A549 (cell line): ENCODE measurements around the gene GATA3. TPM values are rescaled to one million over a fixed set of nuclear protein-coding genes. Genes with fewer than 3 reads are reported as not detected.

ENCODE experiments used
- ATAC-seq, 2 experiments: fragments of 200-7000 bp in 1 of 2; fragments of >200 bp in 1 of 2; cut with Nextera tagmentation in 1 of 2; cut with Tn5 transposase in 1 of 2; 3 replicates each; pipeline versions ENCODE4 v1.8.0 to v1.9.1; 2018 to 2020; ENCODE audit warnings: mild to moderate bottlenecking in 1 of 2, moderate library complexity in 1 of 2
- CTCF ChIA-PET: fragments of 300-600 bp; sonication (Branson Sonifier 250); formaldehyde crosslinking; extraction: SDS; loops from one replicate; lab custom pipeline; 2021; ENCODE audit warnings: antibody characterized with exemption, inconsistent platforms; lab: Yijun Ruan, JAX
- POLR2A ChIA-PET: fragments of 350-600 bp; formaldehyde crosslinking; extraction: SDS; loops from one replicate; lab custom pipeline; 2021; ENCODE audit warnings: antibody characterized with exemption, inconsistent platforms; lab: Yijun Ruan, JAX
- DNase-seq, 2 experiments: peaks; one replicate each; pipeline versions ENCODE4 v3.0.0 to v3.0.0-alpha.2; 2011 to 2016; ENCODE audit warnings: low read depth in 1 of 2, low spot score in 1 of 2
- FAIRE-seq: peaks from 2 replicates; lab custom pipeline; 2011; peaks lifted over from hg19 to GRCh38; lab: Jason Lieb, UNC
- H3K27ac ChIP-seq, 2 experiments: fragments of >200 bp; sonication (Bioruptor Twin); formaldehyde crosslinking; 3 replicates each; pipeline ENCODE4 v1.5.1; 2016 to 2017
- H3K4me1 ChIP-seq: fragments of >200 bp; sonication (Bioruptor Twin); formaldehyde crosslinking; 3 replicates; pipeline ENCODE4 v1.6.1; 2016
- H3K4me2 ChIP-seq: fragments of >200 bp; sonication (Bioruptor Twin); formaldehyde crosslinking; 3 replicates; pipeline ENCODE4 v1.6.1; 2016
- H3K4me3 ChIP-seq: fragments of >200 bp; sonication (Bioruptor Twin); formaldehyde crosslinking; 3 replicates; pipeline ENCODE4 v1.5.1; 2016
- H3K9me3 ChIP-seq: fragments of >200 bp; sonication (Bioruptor Twin); formaldehyde crosslinking; 3 replicates; pipeline ENCODE4 v1.6.1; 2016
- BHLHE40 ChIP-seq: IDR thresholded peaks from 2 replicates; pipeline ENCODE4 v1.6.1; 2012; ENCODE audit warnings: low read depth, low read length, inconsistent platforms
- CHD4 ChIP-seq: fragments of 200-600 bp; sonication (generic); IDR thresholded peaks from 2 replicates; pipeline ENCODE4 v1.6.1; 2016; ENCODE audit warnings: antibody characterized with exemption, mild to moderate bottlenecking, borderline replicate concordance
- EHMT2 ChIP-seq: fragments of 200-600 bp; sonication (generic); IDR thresholded peaks from 2 replicates; pipeline ENCODE4 v1.6.1; 2016; ENCODE audit warnings: antibody characterized with exemption, low read depth, mild to moderate bottlenecking, moderate library complexity
- FOSB ChIP-seq: fragments of 250-450 bp; sonication (Bioruptor Pico); IDR thresholded peaks from 2 replicates; pipeline ENCODE4 v1.5.0; 2020; ENCODE audit warnings: mild to moderate bottlenecking, moderate library complexity
- GATA3 ChIP-seq: IDR thresholded peaks from 2 replicates; pipeline ENCODE4 v1.6.1; 2012; ENCODE audit warnings: borderline replicate concordance
- HDAC2 ChIP-seq: fragments of 200-600 bp; sonication (generic); IDR thresholded peaks from 2 replicates; pipeline ENCODE4 v1.6.1; 2016
- HEYL ChIP-seq: fragments of 250-450 bp; sonication (Bioruptor Pico); IDR thresholded peaks from 2 replicates; pipeline ENCODE4 v1.8.0; 2021; ENCODE audit warnings: mild to moderate bottlenecking, moderate library complexity
- HOXB13 ChIP-seq: fragments of 250-450 bp; sonication (Bioruptor Pico); IDR thresholded peaks from 2 replicates; pipeline ENCODE4 v1.5.0; 2020; ENCODE audit warnings: low read depth, mild to moderate bottlenecking, moderate library complexity
- KDM1A ChIP-seq: fragments of 200-600 bp; sonication (generic); IDR thresholded peaks from 2 replicates; pipeline ENCODE4 v1.6.1; 2016; ENCODE audit warnings: low read depth, mild to moderate bottlenecking
- KDM5A ChIP-seq: fragments of 200-600 bp; sonication (generic); IDR thresholded peaks from 2 replicates; pipeline ENCODE4 v1.6.1; 2016; ENCODE audit warnings: antibody characterized with exemption, mild to moderate bottlenecking
- MAZ ChIP-seq: fragments of 150-350 bp; IDR thresholded peaks from 2 replicates; pipeline ENCODE4 v1.6.1; 2014; ENCODE audit warnings: antibody characterized with exemption, low read depth, low read length, borderline replicate concordance
- MYC ChIP-seq: IDR thresholded peaks from 2 replicates; pipeline ENCODE4 v1.6.1; 2012; ENCODE audit warnings: mild to moderate bottlenecking, inconsistent platforms, low read length, improper control_type of control experiment, borderline replicate concordance
- NFE2L2 ChIP-seq: fragments of 150-350 bp; conservative IDR thresholded peaks from 2 replicates; pipeline ENCODE4 v1.6.1; 2014; ENCODE audit warnings: low read length
- POLR2A ChIP-seq: IDR thresholded peaks from 2 replicates; pipeline ENCODE4 v1.6.1; 2012; ENCODE audit warnings: mild to moderate bottlenecking, low read length
- POLR2AphosphoS2 ChIP-seq: conservative IDR thresholded peaks from 2 replicates; pipeline ENCODE4 v1.6.1; 2012; ENCODE audit warnings: low read length, improper control_type of control experiment, inconsistent platforms
- RFX5 ChIP-seq: fragments of 450-650 bp; IDR thresholded peaks from 2 replicates; pipeline ENCODE4 v1.7.1; 2014; ENCODE audit warnings: antibody characterized with exemption, mild to moderate bottlenecking, moderate library complexity
- RNF2 ChIP-seq: fragments of 200-600 bp; sonication (generic); IDR thresholded peaks from 2 replicates; pipeline ENCODE4 v1.6.1; 2016; ENCODE audit warnings: low read depth, mild to moderate bottlenecking, antibody characterized with exemption, moderate library complexity, borderline replicate concordance
- SREBF2 ChIP-seq: fragments of 450-650 bp; IDR thresholded peaks from 2 replicates; pipeline ENCODE4 v1.6.1; 2014; ENCODE audit warnings: mild to moderate bottlenecking, moderate library complexity
- ZFP36 ChIP-seq: fragments of 450-650 bp; IDR thresholded peaks from 2 replicates; pipeline ENCODE4 v1.6.1; 2014; ENCODE audit warnings: borderline replicate concordance; ENCODE audit not compliant: partially characterized antibody
- ZNF302 ChIP-seq: fragments of 250-450 bp; sonication (Bioruptor Pico); IDR thresholded peaks from 2 replicates; pipeline ENCODE4 v1.9.0; 2021; ENCODE audit warnings: inconsistent platforms, mild to moderate bottlenecking, moderate library complexity
- WGBS: methylation state at CpG from one replicate; pipeline ENCODE4 v1.1.6; 2017; ENCODE audit errors: missing lambda C conversion rate; 5-methylcytosine and 5-hydroxymethylcytosine counted together
- polyA plus RNA-seq, 4 experiments: library from polyadenylated mRNA; depleted of rRNA in 3 of 4; stranded (reverse); fragments of >200 nt; fragmentation: RNase III in 1 of 4; extraction: RNeasy Plus Mini Kit Qiagen cat#74134 plus additional on column Dnase treatment in 1 of 4; gene quantifications; 2 replicates in 3 of 4; 3 replicates in 1 of 4; pipeline ENCODE4 v1.2.3, GENCODE V29; 2011 to 2017
- TF ChIP-seq, protein P1 (sequence below): fragments of 200-600 bp; sonication (generic); IDR thresholded peaks from 2 replicates; pipeline ENCODE4 v1.6.1; 2016; ENCODE audit warnings: antibody characterized with exemption, mild to moderate bottlenecking, moderate library complexity
- TF ChIP-seq, protein P2 (sequence below): fragments of 250-450 bp; sonication (Bioruptor Pico); IDR thresholded peaks from 2 replicates; pipeline ENCODE4 v1.5.0; 2021; ENCODE audit warnings: mild to moderate bottlenecking, moderate library complexity, borderline replicate concordance

GATA3 gene
- polyA plus RNA-seq, 2 of the 4 experiments (the other 2 are of a cell fraction), result 1.3 to 3.5 TPM

DNA sequence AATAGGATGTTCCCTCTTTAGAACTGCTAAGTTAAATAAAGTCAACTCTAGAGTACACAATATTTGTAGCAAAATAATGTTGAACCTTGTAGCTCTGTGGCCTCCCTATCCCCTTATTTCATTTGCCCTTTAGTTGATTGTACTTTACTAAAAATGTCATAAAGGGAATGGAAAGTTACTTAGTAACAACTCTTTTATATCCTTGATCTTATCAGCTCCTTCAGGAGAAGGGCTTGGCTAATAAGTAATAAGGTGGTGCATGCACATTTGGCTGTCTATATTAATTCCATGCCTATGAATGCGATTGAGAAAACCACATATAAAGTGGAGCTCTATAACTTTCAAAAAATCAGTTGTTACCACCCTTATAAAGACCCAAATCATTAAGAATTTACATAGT is 41.5 kb upstream of the GATA3 start:
- H3K27ac ChIP-seq, result no peak overlapping the region
- ChIA-PET CTCF (interaction anchor here (0.6 to 0.8 kb wide), 2 partner anchors 12 to 95 kb away, joined by 3 to 4 read pairs; no protein-coding TSS in a partner anchor), POLR2A (no interaction called here)
- H3K9me3 ChIP-seq, result no peaks in the 10 kb centered on the region
- WGBS, result 21% methylated on average over 1 of the region's 1 CpG
- peak in 1 of 2 experiments; percentile 13 for DNase-seq
- ATAC-seq, result no peak; a peak in 1 of 6 replicates
- no peak for TF ChIP-seq RFX5
- TF ChIP-seq ZFP36, result no peak
- TF ChIP-seq, protein P1, sequence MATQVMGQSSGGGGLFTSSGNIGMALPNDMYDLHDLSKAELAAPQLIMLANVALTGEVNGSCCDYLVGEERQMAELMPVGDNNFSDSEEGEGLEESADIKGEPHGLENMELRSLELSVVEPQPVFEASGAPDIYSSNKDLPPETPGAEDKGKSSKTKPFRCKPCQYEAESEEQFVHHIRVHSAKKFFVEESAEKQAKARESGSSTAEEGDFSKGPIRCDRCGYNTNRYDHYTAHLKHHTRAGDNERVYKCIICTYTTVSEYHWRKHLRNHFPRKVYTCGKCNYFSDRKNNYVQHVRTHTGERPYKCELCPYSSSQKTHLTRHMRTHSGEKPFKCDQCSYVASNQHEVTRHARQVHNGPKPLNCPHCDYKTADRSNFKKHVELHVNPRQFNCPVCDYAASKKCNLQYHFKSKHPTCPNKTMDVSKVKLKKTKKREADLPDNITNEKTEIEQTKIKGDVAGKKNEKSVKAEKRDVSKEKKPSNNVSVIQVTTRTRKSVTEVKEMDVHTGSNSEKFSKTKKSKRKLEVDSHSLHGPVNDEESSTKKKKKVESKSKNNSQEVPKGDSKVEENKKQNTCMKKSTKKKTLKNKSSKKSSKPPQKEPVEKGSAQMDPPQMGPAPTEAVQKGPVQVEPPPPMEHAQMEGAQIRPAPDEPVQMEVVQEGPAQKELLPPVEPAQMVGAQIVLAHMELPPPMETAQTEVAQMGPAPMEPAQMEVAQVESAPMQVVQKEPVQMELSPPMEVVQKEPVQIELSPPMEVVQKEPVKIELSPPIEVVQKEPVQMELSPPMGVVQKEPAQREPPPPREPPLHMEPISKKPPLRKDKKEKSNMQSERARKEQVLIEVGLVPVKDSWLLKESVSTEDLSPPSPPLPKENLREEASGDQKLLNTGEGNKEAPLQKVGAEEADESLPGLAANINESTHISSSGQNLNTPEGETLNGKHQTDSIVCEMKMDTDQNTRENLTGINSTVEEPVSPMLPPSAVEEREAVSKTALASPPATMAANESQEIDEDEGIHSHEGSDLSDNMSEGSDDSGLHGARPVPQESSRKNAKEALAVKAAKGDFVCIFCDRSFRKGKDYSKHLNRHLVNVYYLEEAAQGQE, result no peak
- no peak for TF ChIP-seq MAZ
- peak; percentile 71 for TF ChIP-seq GATA3
- no peak for TF ChIP-seq KDM5A
- no peak for TF ChIP-seq KDM1A
- no peak overlapping the region for H3K4me3 ChIP-seq
- H3K4me1 ChIP-seq, result peaks cover 14% of the 10 kb centered on the region
- no peak for FAIRE-seq
- H3K4me2 ChIP-seq, result peak overlapping the region; percentile 29

DNA sequence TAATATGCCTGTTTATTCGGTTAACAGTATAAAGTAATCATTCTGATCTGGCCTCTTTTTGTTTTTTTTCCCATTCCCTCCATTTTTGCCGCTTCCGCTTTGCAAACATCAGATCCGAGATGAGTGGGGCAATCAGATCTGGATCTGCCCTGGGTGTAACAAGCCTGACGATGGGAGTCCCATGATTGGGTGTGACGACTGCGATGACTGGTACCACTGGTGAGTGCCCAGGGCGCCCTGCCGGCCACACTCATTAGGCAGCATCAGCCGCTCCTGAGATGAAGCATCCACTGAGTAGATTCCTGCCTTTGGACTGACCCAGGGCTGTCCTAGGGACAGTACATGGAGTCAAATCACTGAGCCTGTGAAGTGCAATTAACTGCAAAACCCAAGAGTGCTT is 40.9 kb upstream of the GATA3 start:
- Histone ChIP-seq H3K4me3 (no peak overlapping the region), H3K4me1 (peaks cover 14% of the 10 kb centered on the region), H3K4me2 (peak overlapping the region; percentile 29), H3K9me3 (no peaks in the 10 kb centered on the region), H3K27ac (no peak overlapping the region)
- FAIRE-seq (no peak), DNase-seq (no peak), ATAC-seq (no peak)
- CTCF ChIA-PET, result no interaction called here
- TF ChIP-seq HDAC2, result no peak
- no peak for TF ChIP-seq POLR2A
- no peak for TF ChIP-seq FOSB (CRISPR knock-in tag)
- no peak for TF ChIP-seq EHMT2
- no peak for TF ChIP-seq NFE2L2
- TF ChIP-seq RNF2, result no peak
- TF ChIP-seq, protein P2, sequence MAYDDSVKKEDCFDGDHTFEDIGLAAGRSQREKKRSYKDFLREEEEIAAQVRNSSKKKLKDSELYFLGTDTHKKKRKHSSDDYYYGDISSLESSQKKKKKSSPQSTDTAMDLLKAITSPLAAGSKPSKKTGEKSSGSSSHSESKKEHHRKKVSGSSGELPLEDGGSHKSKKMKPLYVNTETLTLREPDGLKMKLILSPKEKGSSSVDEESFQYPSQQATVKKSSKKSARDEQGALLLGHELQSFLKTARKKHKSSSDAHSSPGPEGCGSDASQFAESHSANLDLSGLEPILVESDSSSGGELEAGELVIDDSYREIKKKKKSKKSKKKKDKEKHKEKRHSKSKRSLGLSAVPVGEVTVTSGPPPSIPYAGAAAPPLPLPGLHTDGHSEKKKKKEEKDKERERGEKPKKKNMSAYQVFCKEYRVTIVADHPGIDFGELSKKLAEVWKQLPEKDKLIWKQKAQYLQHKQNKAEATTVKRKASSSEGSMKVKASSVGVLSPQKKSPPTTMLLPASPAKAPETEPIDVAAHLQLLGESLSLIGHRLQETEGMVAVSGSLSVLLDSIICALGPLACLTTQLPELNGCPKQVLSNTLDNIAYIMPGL, result no peak
- TF ChIP-seq BHLHE40, result no peak
- no peak for TF ChIP-seq HOXB13 (CRISPR knock-in tag)
- no peak for TF ChIP-seq SREBF2
- TF ChIP-seq HEYL (CRISPR knock-in tag), result no peak
- TF ChIP-seq POLR2AphosphoS2, result no peak
- TF ChIP-seq GATA3, result no peak
- TF ChIP-seq, protein P1, result no peak
- no peak for TF ChIP-seq ZNF302
- TF ChIP-seq MYC, result no peak
- TF ChIP-seq CHD4, result no peak
- 94% methylated on average over 10 of the region's 10 CpGs for WGBS
- POLR2A ChIA-PET, result no interaction called here
